Uterus (tissue), 2 donors: ENCODE results near the gene MTCL1.

Experiments used
- CTCF ChIP-seq, 4 experiments: fragments of 200-600 bp in 2 of 4; fragments of 450-650 bp in 2 of 4; sonication (generic) in 2 of 4; IDR thresholded peaks; one replicate each; pipeline ENCODE4 v1.5.1; 2016 to 2019; ENCODE audit warnings: antibody characterized with exemption in 4 of 4, mild to moderate bottlenecking in 2 of 4, moderate library complexity in 1 of 4
- POLR2A ChIP-seq, 2 donors: fragments of 450-650 bp; IDR thresholded peaks; one replicate each; pipeline ENCODE4 v1.6.1; 2016; ENCODE audit warnings: antibody characterized with exemption in 2 of 2, mild to moderate bottlenecking in 1 of 2, moderate library complexity in 1 of 2

GRCh38 chr18:8734496-8734895 is 29.1 kb downstream of the MTCL1 start:
- TF ChIP-seq CTCF (IDR thresholded peaks at IDR 0.05), result no peak
- TF ChIP-seq POLR2A (IDR thresholded peaks at IDR 0.05), result no peak
